Parathyroid adenoma (tissue), 2 donors: Measurements from ENCODE around the gene ZNF638.

ENCODE experiments used
- H2AFZ ChIP-seq: fragments of 300-600 bp; sonication (generic); one replicate; pipeline ENCODE4 v1.7.0; 2017; ENCODE audit warnings: antibody characterized with exemption, mild to moderate bottlenecking
- H3K27ac ChIP-seq: fragments of 300-600 bp; sonication (generic); one replicate; pipeline ENCODE4 v1.7.0; 2017
- H3K27me3 ChIP-seq: fragments of 300-600 bp; sonication (generic); one replicate; pipeline ENCODE4 v1.7.0; 2017; ENCODE audit warnings: low read length; ENCODE audit not compliant: control insufficient read depth, insufficient read depth
- H3K36me3 ChIP-seq: fragments of 300-600 bp; sonication (generic); one replicate; pipeline ENCODE4 v1.7.0; 2017; ENCODE audit warnings: low read length; ENCODE audit not compliant: control insufficient read depth, insufficient read depth
- H3K4me1 ChIP-seq: fragments of 300-600 bp; sonication (generic); one replicate; pipeline ENCODE4 v1.7.0; 2017; ENCODE audit warnings: control low read depth
- H3K4me2 ChIP-seq: fragments of 300-600 bp; sonication (generic); one replicate; pipeline ENCODE4 v1.7.0; 2017; ENCODE audit warnings: low read length
- H3K4me3 ChIP-seq: fragments of 300-600 bp; sonication (generic); one replicate; pipeline ENCODE4 v1.7.0; 2017; ENCODE audit warnings: low read depth, low read length
- H3K79me2 ChIP-seq: fragments of 300-600 bp; sonication (generic); one replicate; pipeline ENCODE4 v1.7.0; 2017; ENCODE audit warnings: control low read depth
- H3K9ac ChIP-seq: fragments of 300-600 bp; sonication (generic); one replicate; pipeline ENCODE4 v1.7.0; 2017; ENCODE audit warnings: mild to moderate bottlenecking
- H3K9me3 ChIP-seq: fragments of 300-600 bp; sonication (generic); one replicate; pipeline ENCODE4 v1.7.0; 2017; ENCODE audit warnings: low read length; ENCODE audit not compliant: control insufficient read depth
- TF ChIP-seq, protein P1 (sequence below): fragments of 300-600 bp; sonication (generic); IDR thresholded peaks from one replicate; pipeline ENCODE4 v1.7.0; 2017; ENCODE audit warnings: antibody characterized with exemption, mild to moderate bottlenecking
- donor health status: primary hyperparathyroidism.

ZNF638 gene

DNA sequence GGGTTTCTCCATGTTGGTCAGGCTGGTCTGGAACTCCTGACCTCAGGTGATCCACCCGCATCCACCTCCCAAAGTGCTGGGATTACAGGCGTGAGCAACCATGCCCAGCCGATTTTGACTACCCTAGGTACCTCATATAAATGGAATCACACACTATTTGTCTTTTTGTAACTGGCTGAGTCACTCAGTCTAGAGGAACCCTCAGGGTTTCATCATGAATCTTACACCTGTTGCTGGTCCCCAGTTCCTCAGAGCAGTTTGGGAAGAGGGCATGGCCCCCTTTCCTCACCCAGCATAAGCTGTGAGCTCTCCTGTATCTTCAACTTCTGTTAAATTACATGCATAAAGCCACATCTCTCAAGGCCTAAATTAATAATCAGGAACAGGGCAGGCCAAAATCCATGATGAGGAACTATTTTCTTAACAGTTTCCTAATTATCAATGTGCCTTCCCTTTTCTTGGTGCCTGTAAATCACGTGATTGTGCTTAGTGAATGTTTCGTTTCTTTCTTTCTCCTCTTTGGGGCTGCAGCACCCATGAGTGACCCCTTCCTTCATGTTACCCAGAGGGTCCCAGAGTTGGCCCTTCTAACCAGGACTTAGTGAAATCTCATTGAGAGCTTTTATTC is 142.6 kb downstream of the ZNF638 start:
- no peak overlapping the region for H2AFZ ChIP-seq
- H3K79me2 ChIP-seq, result no peaks in the 10 kb centered on the region
- TF ChIP-seq, protein P1, sequence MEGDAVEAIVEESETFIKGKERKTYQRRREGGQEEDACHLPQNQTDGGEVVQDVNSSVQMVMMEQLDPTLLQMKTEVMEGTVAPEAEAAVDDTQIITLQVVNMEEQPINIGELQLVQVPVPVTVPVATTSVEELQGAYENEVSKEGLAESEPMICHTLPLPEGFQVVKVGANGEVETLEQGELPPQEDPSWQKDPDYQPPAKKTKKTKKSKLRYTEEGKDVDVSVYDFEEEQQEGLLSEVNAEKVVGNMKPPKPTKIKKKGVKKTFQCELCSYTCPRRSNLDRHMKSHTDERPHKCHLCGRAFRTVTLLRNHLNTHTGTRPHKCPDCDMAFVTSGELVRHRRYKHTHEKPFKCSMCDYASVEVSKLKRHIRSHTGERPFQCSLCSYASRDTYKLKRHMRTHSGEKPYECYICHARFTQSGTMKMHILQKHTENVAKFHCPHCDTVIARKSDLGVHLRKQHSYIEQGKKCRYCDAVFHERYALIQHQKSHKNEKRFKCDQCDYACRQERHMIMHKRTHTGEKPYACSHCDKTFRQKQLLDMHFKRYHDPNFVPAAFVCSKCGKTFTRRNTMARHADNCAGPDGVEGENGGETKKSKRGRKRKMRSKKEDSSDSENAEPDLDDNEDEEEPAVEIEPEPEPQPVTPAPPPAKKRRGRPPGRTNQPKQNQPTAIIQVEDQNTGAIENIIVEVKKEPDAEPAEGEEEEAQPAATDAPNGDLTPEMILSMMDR, result no peak
- no peaks in the 10 kb centered on the region for H3K4me1 ChIP-seq
- no peaks in the 10 kb centered on the region for H3K36me3 ChIP-seq
- H3K9me3 ChIP-seq, result no peaks in the 10 kb centered on the region
- no peaks in the 10 kb centered on the region for H3K27me3 ChIP-seq
- H3K9ac ChIP-seq, result no peak overlapping the region
- no peak overlapping the region for H3K27ac ChIP-seq
- no peak overlapping the region for H3K4me2 ChIP-seq
- H3K4me3 ChIP-seq, result no peak overlapping the region

DNA sequence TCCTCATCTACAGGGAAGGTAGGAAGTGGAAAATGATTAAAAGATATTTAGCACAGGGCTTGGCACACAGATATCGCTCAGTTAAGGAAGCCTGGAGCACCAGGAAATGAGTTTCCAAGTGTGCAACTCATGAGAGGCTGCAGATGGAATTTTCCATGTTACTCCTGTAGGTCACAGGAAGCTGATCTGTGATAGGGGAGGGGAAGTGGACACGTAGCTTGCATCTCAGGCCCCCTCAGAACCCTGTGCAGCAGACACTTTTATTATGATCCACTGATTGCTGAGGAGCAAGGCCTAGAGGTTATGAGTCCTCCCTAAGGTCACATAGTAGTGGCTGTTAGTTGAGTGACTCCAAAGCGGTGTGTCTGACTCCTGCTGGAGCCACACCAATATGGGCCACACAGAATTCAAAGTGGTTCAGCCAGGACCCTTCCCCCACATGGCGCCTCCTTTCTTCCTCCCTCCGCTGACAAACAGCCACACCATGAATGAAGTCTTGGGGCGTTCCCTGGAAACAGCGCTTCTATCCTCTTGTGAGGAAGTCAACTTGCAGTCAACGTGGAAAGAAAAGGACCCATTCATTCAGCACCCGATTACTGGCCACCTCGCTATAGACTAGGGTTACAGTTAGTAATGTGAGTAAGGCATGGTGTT is 143.3 kb downstream of the ZNF638 start:
- TF ChIP-seq, protein P1, result no peak
- Histone ChIP-seq H2AFZ (no peak overlapping the region), H3K36me3 (no peaks in the 10 kb centered on the region), H3K9ac (no peak overlapping the region), H3K4me1 (no peaks in the 10 kb centered on the region), H3K4me2 (no peak overlapping the region), H3K4me3 (no peak overlapping the region), H3K79me2 (no peaks in the 10 kb centered on the region), H3K27me3 (no peaks in the 10 kb centered on the region), H3K27ac (no peak overlapping the region), H3K9me3 (no peaks in the 10 kb centered on the region)

DNA sequence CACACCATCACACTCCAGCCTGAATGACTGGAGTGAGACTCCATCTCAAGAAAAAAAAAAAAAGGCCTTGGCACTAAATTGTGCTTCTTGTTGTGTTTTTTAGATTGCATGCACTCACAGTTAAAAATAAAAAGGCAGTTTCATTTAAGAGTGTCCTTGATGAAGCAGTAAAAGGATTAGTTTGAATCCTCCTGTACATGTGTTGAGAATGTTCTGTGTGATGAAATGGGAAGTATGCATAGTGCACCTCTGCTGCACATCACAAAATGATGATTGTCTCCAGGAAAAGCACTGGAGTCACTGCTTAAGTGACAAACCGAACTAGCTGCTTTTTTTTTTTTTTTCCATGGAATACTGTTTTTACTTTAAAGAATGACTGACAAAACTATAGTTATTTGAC is 144.9 kb downstream of the ZNF638 start:
- Histone ChIP-seq H3K4me1 (no peaks in the 10 kb centered on the region), H3K79me2 (no peaks in the 10 kb centered on the region)
- TF ChIP-seq, protein P1, result no peak

DNA sequence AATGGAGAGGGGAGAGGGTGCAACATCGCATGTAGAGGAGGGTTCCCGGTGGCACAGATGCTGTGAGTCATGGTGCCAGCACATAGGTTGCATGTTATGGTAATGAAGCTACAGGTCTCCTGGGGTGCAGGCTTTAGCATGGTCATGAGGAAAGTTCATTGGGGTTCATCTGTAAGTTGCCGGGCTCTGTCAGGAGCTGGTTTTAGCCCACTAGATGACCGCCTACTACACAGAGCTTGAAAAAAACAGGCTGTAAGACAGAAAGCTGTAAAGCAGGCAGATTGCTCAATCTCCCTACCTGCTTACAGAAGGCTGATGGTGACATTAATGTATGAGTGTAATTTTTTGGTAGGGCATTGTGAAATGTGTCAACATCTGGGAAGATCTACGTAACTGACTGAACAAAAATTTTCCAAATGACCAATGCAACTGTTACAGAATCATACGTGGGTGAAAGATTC is 145.7 kb downstream of the ZNF638 start:
- Histone ChIP-seq H3K4me2 (no peak overlapping the region), H3K27ac (no peak overlapping the region), H3K27me3 (no peaks in the 10 kb centered on the region), H3K4me3 (no peak overlapping the region), H2AFZ (no peak overlapping the region), H3K4me1 (no peaks in the 10 kb centered on the region), H3K9me3 (no peaks in the 10 kb centered on the region), H3K9ac (no peak overlapping the region), H3K79me2 (no peaks in the 10 kb centered on the region), H3K36me3 (no peaks in the 10 kb centered on the region)
- TF ChIP-seq, protein P1, result no peak

More for the DNA sequence above, 144.9 kb downstream of the ZNF638 start:
- H3K27ac ChIP-seq, result no peak overlapping the region
- no peak overlapping the region for H3K9ac ChIP-seq
- no peaks in the 10 kb centered on the region for H3K36me3 ChIP-seq
- no peaks in the 10 kb centered on the region for H3K9me3 ChIP-seq
- H2AFZ ChIP-seq, result no peak overlapping the region
- no peak overlapping the region for H3K4me2 ChIP-seq
- no peak overlapping the region for H3K4me3 ChIP-seq
- H3K27me3 ChIP-seq, result no peaks in the 10 kb centered on the region

DNA sequence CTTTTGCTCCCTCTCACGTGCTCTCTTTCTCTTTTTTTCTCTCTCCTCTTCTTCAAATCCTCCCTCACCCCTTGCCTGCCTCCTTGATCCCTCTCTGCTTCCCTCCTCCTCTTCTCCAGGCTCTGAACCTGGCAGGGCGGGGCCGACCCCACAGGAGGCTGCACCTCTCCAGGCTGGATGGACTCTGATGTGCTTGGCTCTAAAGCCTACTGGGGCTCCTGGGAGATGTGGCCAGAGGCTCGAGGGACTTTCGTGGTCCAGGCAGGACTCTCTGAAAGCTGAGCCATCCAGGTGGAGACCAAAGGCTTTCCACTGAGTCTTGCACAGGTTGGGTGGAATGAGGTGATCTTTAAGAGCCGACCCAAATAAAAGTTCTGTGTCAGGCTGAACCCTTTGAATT is 147.2 kb downstream of the ZNF638 start:
- no peak overlapping the region for H3K27ac ChIP-seq
- TF ChIP-seq, protein P1, result no peak
- H2AFZ ChIP-seq, result no peak overlapping the region
- H3K4me3 ChIP-seq, result no peak overlapping the region
- H3K36me3 ChIP-seq, result no peaks in the 10 kb centered on the region
- H3K79me2 ChIP-seq, result no peaks in the 10 kb centered on the region
- H3K4me2 ChIP-seq, result no peak overlapping the region
- no peaks in the 10 kb centered on the region for H3K9me3 ChIP-seq
- no peaks in the 10 kb centered on the region for H3K27me3 ChIP-seq
- no peak overlapping the region for H3K9ac ChIP-seq
- no peaks in the 10 kb centered on the region for H3K4me1 ChIP-seq
